ENCODE measurements around the gene FGF14. TPM values are rescaled to one million over a fixed set of nuclear protein-coding genes. Genes with fewer than 3 reads are reported as not detected.
A peak's percentile ranks its signal among the peaks of the same experiment; 100 is the strongest.

Gene FGF14
- total and polyA plus RNA-seq, 8 donors: 0.42 to 2.4 (median 1.1) TPM

- no peak overlapping the region for H3K27ac ChIP-seq
- no peaks in the 10 kb centered on the region for H3K36me3 ChIP-seq
- WGBS, 2 donors: 14 to 23% methylated on average over 3 of the region's 3 CpGs
- FAIRE-seq (no peak), ATAC-seq (peak in 1 of 4 donors; percentile 23), DNase-seq (no peak)
- no peaks in the 10 kb centered on the region for H3K27me3 ChIP-seq
- H3K9me3 ChIP-seq: no peaks in the 10 kb centered on the region
- no peak for TF ChIP-seq CTCF (IDR thresholded peaks at IDR 0.05)
- H3K4me1 ChIP-seq: no peaks in the 10 kb centered on the region
- no peak overlapping the region for H3K4me3 ChIP-seq
- intact Hi-C loops (cut with DNase I): no loop called here
Measured at GRCh38 chr13:101979825-101980224, 422.0 kb downstream of the FGF14 start.

GRCh38 chr13:101978552-101979315 is 423.1 kb downstream of the FGF14 start:
- 40 to 50% methylated on average over 5 of the region's 5 CpGs for WGBS, 2 donors
- DNase-seq: no peak
- Histone ChIP-seq H3K36me3 (no peaks in the 10 kb centered on the region), H3K9me3 (no peaks in the 10 kb centered on the region), H3K4me3 (no peak overlapping the region), H3K27ac (no peak overlapping the region), H3K27me3 (no peaks in the 10 kb centered on the region), H3K4me1 (no peaks in the 10 kb centered on the region)
- TF ChIP-seq CTCF (IDR thresholded peaks at IDR 0.05): no peak
- intact Hi-C loops (cut with DNase I): no loop called here
- no peak for FAIRE-seq
- ATAC-seq: no peak

- Histone ChIP-seq H3K27me3 (no peaks in the 10 kb centered on the region), H3K9me3 (no peaks in the 10 kb centered on the region), H3K27ac (no peak overlapping the region), H3K4me3 (no peak overlapping the region), H3K36me3 (no peaks in the 10 kb centered on the region), H3K4me1 (no peaks in the 10 kb centered on the region)
- peak in 1 of 4 donors; percentile 29 for ATAC-seq
- no peak for TF ChIP-seq CTCF (IDR thresholded peaks at IDR 0.05)
- intact Hi-C loops (cut with DNase I): no loop called here
- no peak for DNase-seq
- WGBS, 2 donors: 27 to 41% methylated on average over 3 of the region's 3 CpGs
- FAIRE-seq: no peak
Measured at GRCh38 chr13:101977475-101977874, 424.4 kb downstream of the FGF14 start.

GRCh38 chr13:101972191-101972590 is 429.7 kb downstream of the FGF14 start:
- WGBS, 2 donors: 58 to 76% methylated on average over 4 of the region's 4 CpGs
- Histone ChIP-seq H3K9me3 (no peaks in the 10 kb centered on the region), H3K4me1 (no peaks in the 10 kb centered on the region), H3K27me3 (no peaks in the 10 kb centered on the region), H3K27ac (no peak overlapping the region), H3K36me3 (no peaks in the 10 kb centered on the region), H3K4me3 (no peak overlapping the region)
- no peak for ATAC-seq
- intact Hi-C loops (cut with DNase I): no loop called here
- no peak for DNase-seq
- no peak for TF ChIP-seq CTCF (IDR thresholded peaks at IDR 0.05)
- no peak for FAIRE-seq

- Histone ChIP-seq H3K27ac (no peak overlapping the region), H3K36me3 (no peaks in the 10 kb centered on the region), H3K9me3 (no peaks in the 10 kb centered on the region), H3K4me1 (no peaks in the 10 kb centered on the region), H3K27me3 (no peaks in the 10 kb centered on the region), H3K4me3 (no peak overlapping the region)
- 35 to 44% methylated on average over 2 of the region's 2 CpGs for WGBS, 2 donors
- ATAC-seq (no peak), FAIRE-seq (no peak), DNase-seq (no peak)
- no peak for TF ChIP-seq CTCF (IDR thresholded peaks at IDR 0.05)
- intact Hi-C loops (cut with DNase I): no loop called here
Measured at GRCh38 chr13:101970341-101970740, 431.5 kb downstream of the FGF14 start.
